RWPE2 (cell line): ENCODE data around the gene SYT17.

Experiments
- ATAC-seq: fragments of 200-7000 bp; cut with Tn5 transposase; 3 replicates; pipeline ENCODE4 v1.9.1; 2021; ENCODE audit warnings: low read depth
- DNase-seq: peaks from one replicate; pipeline ENCODE4 v3.0.0-alpha.2; 2020; ENCODE audit warnings: low spot score
- H3K27ac ChIP-seq: fragments of 450-650 bp; 2 replicates; pipeline ENCODE4 v1.5.1; 2017; ENCODE audit warnings: mild to moderate bottlenecking; ENCODE audit not compliant: poor library complexity, severe bottlenecking
- H3K27me3 ChIP-seq: fragments of 250-450 bp; sonication (Bioruptor Pico); 2 replicates; pipeline ENCODE4 v1.5.1; 2021; ENCODE audit warnings: mild to moderate bottlenecking, moderate library complexity; ENCODE audit not compliant: insufficient read depth, poor library complexity, severe bottlenecking
- H3K36me3 ChIP-seq: fragments of 250-450 bp; sonication (Bioruptor Pico); 2 replicates; pipeline ENCODE4 v1.5.1; 2020; ENCODE audit warnings: low read depth, mild to moderate bottlenecking, moderate library complexity
- H3K4me1 ChIP-seq: fragments of 250-450 bp; sonication (Bioruptor Pico); 2 replicates; pipeline ENCODE4 v1.5.1; 2021; ENCODE audit warnings: mild to moderate bottlenecking, moderate library complexity; ENCODE audit not compliant: insufficient read depth, poor library complexity, severe bottlenecking
- H3K4me3 ChIP-seq: fragments of 250-450 bp; sonication (Bioruptor Pico); 2 replicates; pipeline ENCODE4 v1.5.1; 2021; ENCODE audit warnings: mild to moderate bottlenecking, moderate library complexity; ENCODE audit not compliant: severe bottlenecking
- H3K9me3 ChIP-seq: fragments of 250-450 bp; sonication (Bioruptor Pico); 2 replicates; pipeline ENCODE4 v1.5.1; 2021; ENCODE audit warnings: mild to moderate bottlenecking, moderate library complexity; ENCODE audit not compliant: severe bottlenecking
- CTCF ChIP-seq: fragments of 450-650 bp; IDR thresholded peaks from one replicate; pipeline ENCODE4 v1.5.1; 2017; ENCODE audit warnings: mild to moderate bottlenecking, moderate library complexity; ENCODE audit not compliant: poor library complexity, severe bottlenecking

Gene SYT17

GRCh38 chr16:19135201-19135842 is 32.7 kb upstream of the SYT17 start:
- Histone ChIP-seq H3K4me3 (no peak overlapping the region), H3K4me1 (peaks cover 54% of the 10 kb centered on the region), H3K9me3 (no peaks in the 10 kb centered on the region), H3K36me3 (no peaks in the 10 kb centered on the region), H3K27ac (peak overlapping the region; percentile 84), H3K27me3 (no peaks in the 10 kb centered on the region)
- no peak for TF ChIP-seq CTCF
- DNase-seq (no peak), ATAC-seq (no peak)

- peaks cover 48% of the 10 kb centered on the region for H3K4me1 ChIP-seq
- H3K27me3 ChIP-seq = no peaks in the 10 kb centered on the region
- no peak overlapping the region for H3K4me3 ChIP-seq
Observed at GRCh38 chr16:19135896-19136438, 32.1 kb upstream of the SYT17 start.

GRCh38 chr16:19136549-19137196 is 31.4 kb upstream of the SYT17 start:
- TF ChIP-seq CTCF = no peak
- no peaks in the 10 kb centered on the region for H3K27me3 ChIP-seq
- no peaks in the 10 kb centered on the region for H3K36me3 ChIP-seq
- peaks cover 42% of the 10 kb centered on the region for H3K4me1 ChIP-seq
- DNase-seq (no peak), ATAC-seq (peak; percentile 29)
- H3K27ac ChIP-seq = peak overlapping the region; percentile 84
- H3K4me3 ChIP-seq = no peak overlapping the region
- no peaks in the 10 kb centered on the region for H3K9me3 ChIP-seq

More at GRCh38 chr16:19135896-19136438, 32.1 kb upstream of the SYT17 start:
- ATAC-seq = peak; percentile 70
- peak; percentile 91 for DNase-seq
- TF ChIP-seq CTCF = no peak
- Histone ChIP-seq H3K9me3 (no peaks in the 10 kb centered on the region), H3K27ac (peak overlapping the region; percentile 84), H3K36me3 (no peaks in the 10 kb centered on the region)

GRCh38 chr16:19137201-19138128 is 30.6 kb upstream of the SYT17 start:
- ATAC-seq (peak; percentile 47; the same call in 2 of the 3 replicates), DNase-seq (no peak)
- Histone ChIP-seq H3K36me3 (no peaks in the 10 kb centered on the region), H3K9me3 (no peaks in the 10 kb centered on the region), H3K4me3 (no peak overlapping the region), H3K27ac (peak overlapping the region; percentile 84), H3K4me1 (peaks cover 42% of the 10 kb centered on the region), H3K27me3 (no peaks in the 10 kb centered on the region)
- TF ChIP-seq CTCF = no peak
